HEK293 (cell line): ENCODE measurements around the gene CHD2.

Experiments
- CTCF ChIA-PET: fragments of 350-600 bp; formaldehyde crosslinking; extraction: SDS; loops from one replicate; lab custom pipeline; 2021; ENCODE audit warnings: antibody characterized with exemption; lab: Yijun Ruan, JAX
- POLR2A ChIA-PET: fragments of 300-600 bp; formaldehyde crosslinking; extraction: SDS; loops from one replicate; lab custom pipeline; 2020; ENCODE audit warnings: antibody characterized with exemption, inconsistent platforms; lab: Yijun Ruan, JAX
- H3K27ac ChIP-seq: fragments of 200-500 bp; sonication (Bioruptor generic); 2 replicates; pipeline ENCODE4 v1.5.1; 2014; ENCODE audit warnings: low read depth, low read length, control low read depth, inconsistent platforms; ENCODE audit errors: extremely low read depth
- H3K36me3 ChIP-seq, 2 experiments: fragments of 200-500 bp in 1 of 2; sonication (Bioruptor generic) in 1 of 2; 1 replicate in 1 of 2; 2 replicates in 1 of 2; pipeline ENCODE4 v1.5.1; 2014 to 2017; ENCODE audit warnings: inconsistent platforms in 2 of 2, low read length in 2 of 2; ENCODE audit not compliant: control insufficient read depth in 2 of 2, insufficient read depth in 1 of 2
- H3K4me1 ChIP-seq: fragments of 200-500 bp; sonication (Bioruptor generic); 2 replicates; pipeline ENCODE4 v1.5.1; 2014; ENCODE audit warnings: mild to moderate bottlenecking, low read length, inconsistent platforms; ENCODE audit not compliant: control insufficient read depth, insufficient read depth
- H3K4me3 ChIP-seq: 2 replicates; pipeline ENCODE4 v1.5.1; 2011; ENCODE audit warnings: low read depth, mild to moderate bottlenecking, control low read depth, low read length, moderate library complexity
- H3K9me3 ChIP-seq: fragments of 200-500 bp; sonication (Bioruptor generic); 2 replicates; pipeline ENCODE4 v1.5.1; 2014; ENCODE audit warnings: low read depth, low read length, inconsistent platforms; ENCODE audit not compliant: control insufficient read depth, insufficient read depth
- AEBP2 ChIP-seq: fragments of 450-650 bp; formaldehyde crosslinking; IDR thresholded peaks from 2 replicates; pipeline ENCODE4 v1.5.1; 2016; ENCODE audit warnings: missing biosample characterization, missing genetic modification characterization, borderline replicate concordance
- HIC1 ChIP-seq: fragments of 450-650 bp; formaldehyde crosslinking; IDR thresholded peaks from 2 replicates; pipeline ENCODE4 v1.5.1; 2016; ENCODE audit warnings: missing biosample characterization, missing genetic modification characterization
- OVOL3 ChIP-seq: fragments of 450-650 bp; formaldehyde crosslinking; IDR thresholded peaks from 2 replicates; pipeline ENCODE4 v1.5.1; 2016; ENCODE audit warnings: missing biosample characterization, missing genetic modification characterization
- PRDM6 ChIP-seq: fragments of 450-650 bp; formaldehyde crosslinking; IDR thresholded peaks from 2 replicates; pipeline ENCODE4 v1.5.1; 2017; ENCODE audit warnings: missing biosample characterization, missing genetic modification characterization
- SETDB1 ChIP-seq: IDR thresholded peaks from one replicate; pipeline ENCODE4 v1.6.1; 2017; ENCODE audit warnings: mild to moderate bottlenecking, low read length, moderate library complexity, mixed read lengths; ENCODE audit not compliant: insufficient read length
- ZBTB1 ChIP-seq: fragments of 450-650 bp; formaldehyde crosslinking; IDR thresholded peaks from 2 replicates; pipeline ENCODE4 v1.5.1; 2016; ENCODE audit warnings: missing biosample characterization, missing genetic modification characterization
- ZFP69B ChIP-seq: fragments of 450-650 bp; formaldehyde crosslinking; IDR thresholded peaks from 2 replicates; pipeline ENCODE4 v1.5.1; 2016; ENCODE audit warnings: missing biosample characterization, missing genetic modification characterization
- ZNF155 ChIP-seq: fragments of 450-650 bp; formaldehyde crosslinking; IDR thresholded peaks from 2 replicates; pipeline ENCODE4 v1.5.1; 2016; ENCODE audit warnings: missing biosample characterization, missing genetic modification characterization
- ZNF174 ChIP-seq: fragments of 450-650 bp; formaldehyde crosslinking; IDR thresholded peaks from 2 replicates; pipeline ENCODE4 v1.5.0; 2017; ENCODE audit warnings: missing biosample characterization, mild to moderate bottlenecking, missing genetic modification characterization
- ZNF280D ChIP-seq: fragments of 450-650 bp; formaldehyde crosslinking; IDR thresholded peaks from 2 replicates; pipeline ENCODE4 v1.5.1; 2016; ENCODE audit warnings: missing biosample characterization, missing genetic modification characterization
- ZNF350 ChIP-seq: fragments of 450-650 bp; formaldehyde crosslinking; IDR thresholded peaks from 2 replicates; pipeline ENCODE4 v1.5.0; 2017; ENCODE audit warnings: missing biosample characterization, mild to moderate bottlenecking, missing genetic modification characterization
- ZNF473 ChIP-seq: fragments of 450-650 bp; formaldehyde crosslinking; IDR thresholded peaks from 2 replicates; pipeline ENCODE4 v1.5.1; 2017; ENCODE audit warnings: missing biosample characterization, missing genetic modification characterization
- ZNF501 ChIP-seq: fragments of 450-650 bp; formaldehyde crosslinking; IDR thresholded peaks from 2 replicates; pipeline ENCODE4 v1.5.1; 2016; ENCODE audit warnings: missing biosample characterization, missing genetic modification characterization
- ZNF558 ChIP-seq: fragments of 450-650 bp; formaldehyde crosslinking; IDR thresholded peaks from 2 replicates; pipeline ENCODE4 v1.5.1; 2016; ENCODE audit warnings: missing biosample characterization, missing genetic modification characterization
- ZNF585B ChIP-seq: fragments of 450-650 bp; formaldehyde crosslinking; IDR thresholded peaks from 2 replicates; pipeline ENCODE4 v1.5.1; 2016; ENCODE audit warnings: missing biosample characterization, missing genetic modification characterization
- ZNF629 ChIP-seq: fragments of 450-650 bp; formaldehyde crosslinking; IDR thresholded peaks from 2 replicates; pipeline ENCODE4 v1.5.1; 2017; ENCODE audit warnings: missing biosample characterization, missing genetic modification characterization
- ZNF645 ChIP-seq: fragments of 450-650 bp; formaldehyde crosslinking; IDR thresholded peaks from 2 replicates; pipeline ENCODE4; 2016; ENCODE audit warnings: missing biosample characterization, missing genetic modification characterization
- ZNF707 ChIP-seq: fragments of 450-650 bp; formaldehyde crosslinking; IDR thresholded peaks from 2 replicates; pipeline ENCODE4 v1.5.1; 2016; ENCODE audit warnings: missing biosample characterization, missing genetic modification characterization
- ZNF776 ChIP-seq: fragments of 450-650 bp; formaldehyde crosslinking; IDR thresholded peaks from 2 replicates; pipeline ENCODE4 v1.5.0; 2017; ENCODE audit warnings: missing biosample characterization, missing genetic modification characterization, borderline replicate concordance
- ZNF791 ChIP-seq: fragments of 450-650 bp; formaldehyde crosslinking; IDR thresholded peaks from 2 replicates; pipeline ENCODE4 v1.5.1; 2016; ENCODE audit warnings: missing biosample characterization, missing genetic modification characterization

CHD2 gene

GRCh38 chr15:93046120-93046519 is 146.0 kb downstream of the CHD2 start:
- Histone ChIP-seq H3K4me3 (no peak overlapping the region), H3K9me3 (no peaks in the 10 kb centered on the region), H3K27ac (no peak overlapping the region), H3K4me1 (no peaks in the 10 kb centered on the region), H3K36me3 (peaks cover 0 to 64% of the 10 kb centered on the region in 2 experiments; a peak in 1 of 3 replicates)
- ChIA-PET POLR2A (no interaction called here), CTCF (interaction anchor here (1.0 kb wide), 1 partner anchor 42 kb away, joined by 5 read pairs; no protein-coding TSS in a partner anchor)
- TF ChIP-seq SETDB1 (peak; percentile 60), ZNF280D (tag by site-specific recombination) (peak; percentile 82; the same call in 1 of the 2 replicates), ZNF585B (tag by site-specific recombination) (no peak)

GRCh38 chr15:93046721-93047120 is 146.6 kb downstream of the CHD2 start:
- no peaks in the 10 kb centered on the region for H3K9me3 ChIP-seq
- no peak overlapping the region for H3K4me3 ChIP-seq
- H3K4me1 ChIP-seq = no peaks in the 10 kb centered on the region
- TF ChIP-seq ZNF558 (tag by site-specific recombination) (no peak), ZNF791 (tag by site-specific recombination) (no peak), ZNF350 (tag by site-specific recombination) (no peak), AEBP2 (tag by site-specific recombination) (no peak), ZNF707 (tag by site-specific recombination) (no peak), ZNF155 (no peak), ZNF473 (tag by site-specific recombination) (no peak), ZNF776 (tag by site-specific recombination) (no peak), ZNF645 (no peak), ZNF174 (tag by site-specific recombination) (no peak), ZBTB1 (tag by site-specific recombination) (no peak), HIC1 (no peak), ZNF629 (tag by site-specific recombination) (no peak), OVOL3 (tag by site-specific recombination) (no peak), PRDM6 (tag by site-specific recombination) (no peak), ZFP69B (tag by site-specific recombination) (no peak), ZNF501 (no peak)
- peaks cover 0 to 70% of the 10 kb centered on the region in 2 experiments; a peak in 1 of 3 replicates for H3K36me3 ChIP-seq
- H3K27ac ChIP-seq = no peak overlapping the region
- CTCF ChIA-PET = no interaction called here
- POLR2A ChIA-PET = no interaction called here
